H1 (cell line): ENCODE results near the gene MAST1. TPM values are rescaled to one million over a fixed set of nuclear protein-coding genes. Genes with fewer than 3 reads are reported as not detected.

Experiments
- CTCF ChIA-PET: fragments of 300-600 bp; sonication (Branson Sonifier 250); formaldehyde crosslinking; loops from one replicate; lab custom pipeline; 2021; ENCODE audit not compliant: partially characterized antibody; lab: Charles Lee
- POLR2A ChIA-PET: fragments of 300-600 bp; sonication (Branson Sonifier 250); formaldehyde crosslinking; loops from one replicate; lab custom pipeline; 2021; ENCODE audit warnings: inconsistent platforms; ENCODE audit not compliant: partially characterized antibody; lab: Charles Lee
- DNase-seq, 2 experiments: peaks; one replicate each; pipeline versions ENCODE4 v3.0.0 to v3.0.0-alpha.2; 2010 to 2022; ENCODE audit warnings: low spot score in 2 of 2, low read depth in 1 of 2, mixed read lengths in 1 of 2
- FAIRE-seq: peaks from 2 replicates; lab custom pipeline; 2011; peaks lifted over from hg19 to GRCh38; lab: Jason Lieb, UNC
- H2AFZ ChIP-seq: 2 replicates; pipeline ENCODE4 v1.8.1; 2012; ENCODE audit warnings: low read length, inconsistent platforms
- H2AK5ac ChIP-seq: 2 replicates; pipeline ENCODE4 v1.6.1; 2013; ENCODE audit warnings: low read depth, low read length
- H2BK120ac ChIP-seq: replicated peaks from 2 replicates; pipeline ENCODE3; 2013; ENCODE audit warnings: low read depth, low read length, inconsistent platforms
- H2BK12ac ChIP-seq: 2 replicates; pipeline ENCODE4 v1.6.1; 2013; ENCODE audit warnings: low read depth, low read length
- H2BK15ac ChIP-seq: 2 replicates; pipeline ENCODE4 v1.6.1; 2013; ENCODE audit warnings: low read length
- H2BK20ac ChIP-seq: 2 replicates; pipeline ENCODE4 v1.6.1; 2013; ENCODE audit warnings: low read length
- H2BK5ac ChIP-seq: 2 replicates; pipeline ENCODE4 v1.6.1; 2013; ENCODE audit warnings: low read depth, low read length
- H3K14ac ChIP-seq: 2 replicates; pipeline ENCODE4 v1.6.1; 2013; ENCODE audit warnings: inconsistent platforms; ENCODE audit not compliant: insufficient read length
- H3K18ac ChIP-seq: 2 replicates; pipeline ENCODE4 v1.6.1; 2013; ENCODE audit warnings: low read length; ENCODE audit errors: extremely low read depth
- H3K23ac ChIP-seq: 2 replicates; pipeline ENCODE4 v1.6.1; 2013; ENCODE audit warnings: inconsistent platforms; ENCODE audit not compliant: insufficient read length
- H3K23me2 ChIP-seq: 2 replicates; pipeline ENCODE4 v1.6.1; 2013; ENCODE audit warnings: low read depth, low read length
- H3K27ac ChIP-seq: 2 replicates; pipeline ENCODE4 v1.6.1; 2011; ENCODE audit warnings: low read depth, low read length, inconsistent platforms
- H3K27me3 ChIP-seq, 4 experiments: replicated peaks in 1 of 4; 1 replicate in 1 of 4; 2 replicates in 3 of 4; pipeline versions ENCODE4 v1.6.1 to v1.8.1; 2011 to 2013; ENCODE audit warnings: low read length in 3 of 4, mild to moderate bottlenecking in 3 of 4, inconsistent platforms in 2 of 4, mixed read lengths in 2 of 4, moderate library complexity in 1 of 4; ENCODE audit not compliant: control insufficient read depth in 3 of 4, insufficient read depth in 3 of 4; ENCODE audit errors: extremely low read depth in 1 of 4
- H3K36me3 ChIP-seq, 4 experiments: 2 replicates each; pipeline versions ENCODE4 v1.6.1 to v1.8.1; 2011 to 2013; ENCODE audit warnings: mild to moderate bottlenecking in 4 of 4, low read length in 3 of 4, moderate library complexity in 2 of 4, control low read depth in 1 of 4, inconsistent platforms in 1 of 4; ENCODE audit not compliant: insufficient read depth in 4 of 4, control insufficient read depth in 2 of 4
- H3K4ac ChIP-seq: replicated peaks from 2 replicates; pipeline ENCODE3; 2013; ENCODE audit warnings: low read length, low read depth, mixed read lengths, inconsistent platforms; ENCODE audit not compliant: insufficient read length
- H3K4me1 ChIP-seq, 4 experiments: replicated peaks in 1 of 4; 1 replicate in 1 of 4; 2 replicates in 3 of 4; pipeline versions ENCODE4 v1.6.1 to v1.8.1; 2011 to 2013; ENCODE audit warnings: low read length in 3 of 4, inconsistent platforms in 2 of 4, mixed read lengths in 1 of 4; ENCODE audit not compliant: insufficient read depth in 4 of 4, control insufficient read depth in 3 of 4
- H3K4me2 ChIP-seq, 2 experiments: 2 replicates each; pipeline versions ENCODE4 v1.6.1 to v1.8.1; 2011 to 2013; ENCODE audit warnings: low read depth in 2 of 2, low read length in 2 of 2, control low read depth in 1 of 2, inconsistent platforms in 1 of 2, mild to moderate bottlenecking in 1 of 2; ENCODE audit not compliant: insufficient read depth in 1 of 2
- H3K4me3 ChIP-seq, 4 experiments: fragments of 200-600, 300-600 bp in 1 of 4; sonication (generic), shearing (Covaris generic), sonication (Bioruptor Twin) in 1 of 4; 2 replicates each; pipeline versions ENCODE4 v1.5.1 to v1.8.1; 2011 to 2016; ENCODE audit warnings: low read length in 4 of 4, low read depth in 3 of 4, control low read depth in 2 of 4, inconsistent platforms in 2 of 4, mild to moderate bottlenecking in 2 of 4, mixed read lengths in 1 of 4, moderate library complexity in 1 of 4; ENCODE audit not compliant: insufficient read depth in 2 of 4; ENCODE audit errors: extremely low read depth in 1 of 4
- H3K56ac ChIP-seq: replicated peaks from 2 replicates; pipeline ENCODE3; 2013; ENCODE audit warnings: low read depth, mild to moderate bottlenecking, mixed read lengths, low read length, inconsistent platforms; ENCODE audit not compliant: insufficient read length
- H3K79me1 ChIP-seq: 2 replicates; pipeline ENCODE4 v1.6.1; 2013; ENCODE audit warnings: low read depth, low read length, control low read depth
- H3K79me2 ChIP-seq, 2 experiments: 2 replicates each; pipeline versions ENCODE4 v1.6.1 to v1.8.1; 2012 to 2013; ENCODE audit warnings: low read length in 2 of 2, mild to moderate bottlenecking in 2 of 2, inconsistent platforms in 1 of 2; ENCODE audit not compliant: insufficient read depth in 2 of 2, control insufficient read depth in 1 of 2
- H3K9ac ChIP-seq, 4 experiments: replicated peaks in 1 of 4; 1 replicate in 1 of 4; 2 replicates in 3 of 4; pipeline versions ENCODE4 v1.6.1 to v1.8.1; 2011 to 2013; ENCODE audit warnings: low read depth in 3 of 4, low read length in 3 of 4, control low read depth in 2 of 4, mild to moderate bottlenecking in 2 of 4, moderate library complexity in 2 of 4, inconsistent platforms in 1 of 4; ENCODE audit errors: extremely low read depth in 1 of 4
- H3K9me3 ChIP-seq, 2 experiments: 2 replicates each; pipeline versions ENCODE4 v1.6.1 to v1.8.1; 2012 to 2013; ENCODE audit warnings: mild to moderate bottlenecking in 2 of 2, moderate library complexity in 2 of 2, control low read depth in 1 of 2, inconsistent platforms in 1 of 2, low read depth in 1 of 2, low read length in 1 of 2, mixed read lengths in 1 of 2; ENCODE audit not compliant: insufficient read depth in 2 of 2
- H4K20me1 ChIP-seq, 2 experiments: replicated peaks in 1 of 2; 2 replicates each; pipeline versions ENCODE3 to v1.8.1; 2011 to 2013; ENCODE audit warnings: inconsistent platforms in 2 of 2, low read length in 2 of 2, mild to moderate bottlenecking in 1 of 2; ENCODE audit not compliant: insufficient read depth in 2 of 2, control insufficient read depth in 1 of 2
- H4K5ac ChIP-seq: 2 replicates; pipeline ENCODE4 v1.6.1; 2013; ENCODE audit warnings: low read length, low read depth, mixed read lengths, inconsistent platforms; ENCODE audit not compliant: insufficient read length
- H4K8ac ChIP-seq: 2 replicates; pipeline ENCODE4 v1.8.0; 2013; ENCODE audit warnings: mild to moderate bottlenecking, moderate library complexity, low read length, inconsistent platforms; ENCODE audit not compliant: insufficient read depth; ENCODE audit errors: extremely low read depth
- H4K91ac ChIP-seq: replicated peaks from 2 replicates; pipeline ENCODE3; 2013; ENCODE audit warnings: low read length, mixed read lengths, inconsistent platforms; ENCODE audit not compliant: insufficient read length
- ATF3 ChIP-seq: IDR thresholded peaks from 2 replicates; pipeline ENCODE4 v1.6.1; 2011; ENCODE audit warnings: low read depth, mild to moderate bottlenecking, low read length; ENCODE audit not compliant: insufficient read depth
- CBX8 ChIP-seq: fragments of 300-800, 300-1000 bp; sonication (generic); IDR thresholded peaks from 2 replicates; pipeline ENCODE4 v1.7.1; 2016; ENCODE audit warnings: low read depth, low read length, borderline replicate concordance
- CREB1 ChIP-seq: IDR thresholded peaks from 2 replicates; pipeline ENCODE4 v1.6.1; 2012; ENCODE audit warnings: inconsistent platforms
- CTBP2 ChIP-seq: IDR thresholded peaks from 2 replicates; pipeline ENCODE4 v1.7.0; 2011; ENCODE audit warnings: borderline replicate concordance, mild to moderate bottlenecking, moderate library complexity, mixed read lengths, low read length; ENCODE audit not compliant: insufficient read depth, insufficient read length
- EGR1 ChIP-seq: IDR thresholded peaks from 2 replicates; pipeline ENCODE4 v1.6.1; 2011; ENCODE audit warnings: low read depth, low read length, borderline replicate concordance
- KDM5A ChIP-seq: fragments of 200-600 bp; IDR thresholded peaks from 2 replicates; pipeline ENCODE4 v1.7.1; 2012; ENCODE audit warnings: mild to moderate bottlenecking, low read length, inconsistent platforms, mixed read lengths
- POU5F1 ChIP-seq: IDR thresholded peaks from 2 replicates; pipeline ENCODE4 v1.6.1; 2011; ENCODE audit warnings: low read depth, mild to moderate bottlenecking, low read length, moderate library complexity
- RNF2 ChIP-seq: fragments of 200-900, 300-1000 bp; sonication (generic); IDR thresholded peaks from 2 replicates; pipeline ENCODE4 v1.7.1; 2016; ENCODE audit warnings: borderline replicate concordance, low read depth, mild to moderate bottlenecking, antibody characterized with exemption, low read length; ENCODE audit not compliant: poor library complexity, severe bottlenecking; ENCODE audit errors: missing control alignments
- SAP30 ChIP-seq: fragments of 300-600 bp; sonication (generic); IDR thresholded peaks from 2 replicates; pipeline ENCODE4 v1.7.1; 2012; ENCODE audit warnings: low read length, moderate library complexity, mild to moderate bottlenecking, inconsistent platforms; ENCODE audit not compliant: insufficient read depth, insufficient replicate concordance
- SP4 ChIP-seq: IDR thresholded peaks from 2 replicates; pipeline ENCODE4 v1.6.1; 2012; ENCODE audit warnings: low read length, inconsistent platforms
- TBP ChIP-seq: IDR thresholded peaks from 2 replicates; pipeline ENCODE4 v1.6.1; 2011; ENCODE audit warnings: low read depth, low read length, improper control_type of control experiment
- WGBS, 2 experiments: shearing (Covaris generic) in 1 of 2; methylation state at CpG; one replicate each; pipeline versions ENCODE4 v1.1.6 to v1.1.7; 2013 to 2015; ENCODE audit warnings: low lambda C conversion rate in 2 of 2, mixed read lengths in 2 of 2, inconsistent platforms in 1 of 2, low coverage in 1 of 2, missing lambda C conversion rate in 1 of 2; ENCODE audit not compliant: insufficient replicate concordance in 2 of 2, insufficient coverage in 1 of 2, insufficient read length in 1 of 2; ENCODE audit errors: extremely low coverage in 1 of 2, missing lambda C conversion rate in 1 of 2; 5-methylcytosine and 5-hydroxymethylcytosine counted together
- polyA plus RNA-seq, 7 experiments: library from polyadenylated mRNA; depleted of rRNA in 3 of 7; stranded (reverse) in 5 of 7; unstranded in 2 of 7; fragments of >200 nt in 5 of 7; fragments of 200-250 nt in 2 of 7; gene quantifications; 1 replicate in 5 of 7; 2 replicates in 1 of 7; 4 replicates in 1 of 7; pipeline versions ENCODE4 v1.2.1 to v1.2.3, GENCODE V29; 2011 to 2013; ENCODE audit warnings: missing spikeins in 2 of 7, mixed read lengths in 2 of 7
- total RNA-seq: library from RNA; stranded (reverse); fragmentation: NEBNext Ultra II Directional; extraction: Animal tissue kit (Norgen Biotek cat#: 25700); gene quantifications from 2 replicates; pipeline ENCODE4 v1.2.1, GENCODE V29; 2021

Gene MAST1
- total and polyA plus RNA-seq, 2 of the 8 experiments (the other 6 are each of a cell fraction or from before 2014, with no cell fraction given): 15.6 to 28.3 TPM

GRCh38 chr19:12843999-12844732, 5.9 kb downstream of the MAST1 start:
- Histone ChIP-seq H4K91ac (no peak overlapping the region), H3K4me3 (no peak overlapping the region), H3K14ac (no peak overlapping the region), H3K4me1 (peaks cover 6 to 28% (median 8%) of the 10 kb centered on the region in 4 experiments), H3K27ac (no peak overlapping the region), H2AFZ (no peak overlapping the region), H3K18ac (no peak overlapping the region), H3K56ac (no peak overlapping the region), H2BK5ac (no peak overlapping the region), H2BK15ac (no peak overlapping the region), H4K20me1 (peaks cover 8 to 22% of the 10 kb centered on the region in 2 experiments), H3K9me3 (no peaks in the 10 kb centered on the region), H3K23me2 (peaks cover 8% of the 10 kb centered on the region), H3K27me3 (no peaks in the 10 kb centered on the region; a peak in 1 of 7 replicates), H2BK20ac (no peak overlapping the region), H3K4ac (no peak overlapping the region), H4K8ac (no peak overlapping the region), H3K9ac (no peak overlapping the region), H2AK5ac (no peak overlapping the region), H4K5ac (no peak overlapping the region), H2BK12ac (no peak overlapping the region), H3K79me2 (peaks cover 0 to 9% of the 10 kb centered on the region in 2 experiments; a peak in 2 of 4 replicates), H3K23ac (no peak overlapping the region), H3K79me1 (peaks cover 11% of the 10 kb centered on the region), H3K36me3 (peaks cover 0 to 3% (median under 1%) of the 10 kb centered on the region in 4 experiments; a peak in 2 of 8 replicates), H2BK120ac (no peak overlapping the region), H3K4me2 (no peak overlapping the region)
- FAIRE-seq: no peak
- WGBS, 2 experiments: 89% methylated on average over 3 of the region's 3 CpGs; no CpG with 5 or more reads in 1 of the 2 experiments
- POLR2A ChIA-PET: no interaction called here
- no peak for DNase-seq
- CTCF ChIA-PET: interaction anchor here (1.1 to 5.7 kb wide), 4 partner anchors 8 to 84 kb away, joined by 3 to 89 read pairs (median 4); no protein-coding TSS in a partner anchor
- TF ChIP-seq EGR1: no peak
- TF ChIP-seq CBX8: no peak
- TF ChIP-seq RNF2: no peak
- no peak for TF ChIP-seq SP4
- no peak for TF ChIP-seq CREB1
- no peak for TF ChIP-seq ATF3
- no peak for TF ChIP-seq TBP
- no peak for TF ChIP-seq SAP30
- no peak for TF ChIP-seq POU5F1
- TF ChIP-seq KDM5A: no peak
- no peak for TF ChIP-seq CTBP2
